HG03342 (cell line): ENCODE measurements around the gene LPIN2.
"Not testable (repeated sequence)": the region's sequence is repeated elsewhere in the genome, so short reads cannot be mapped to it uniquely, and the experiment has no call there.

Experiments used
- ATAC-seq: cut with Tn5 transposase; IDR thresholded peaks from one replicate; pipeline ENCODE4 v1.9.1; 2021; ENCODE audit warnings: mild to moderate bottlenecking, moderate library complexity; ENCODE audit not compliant: unreplicated experiment

LPIN2 gene

DNA sequence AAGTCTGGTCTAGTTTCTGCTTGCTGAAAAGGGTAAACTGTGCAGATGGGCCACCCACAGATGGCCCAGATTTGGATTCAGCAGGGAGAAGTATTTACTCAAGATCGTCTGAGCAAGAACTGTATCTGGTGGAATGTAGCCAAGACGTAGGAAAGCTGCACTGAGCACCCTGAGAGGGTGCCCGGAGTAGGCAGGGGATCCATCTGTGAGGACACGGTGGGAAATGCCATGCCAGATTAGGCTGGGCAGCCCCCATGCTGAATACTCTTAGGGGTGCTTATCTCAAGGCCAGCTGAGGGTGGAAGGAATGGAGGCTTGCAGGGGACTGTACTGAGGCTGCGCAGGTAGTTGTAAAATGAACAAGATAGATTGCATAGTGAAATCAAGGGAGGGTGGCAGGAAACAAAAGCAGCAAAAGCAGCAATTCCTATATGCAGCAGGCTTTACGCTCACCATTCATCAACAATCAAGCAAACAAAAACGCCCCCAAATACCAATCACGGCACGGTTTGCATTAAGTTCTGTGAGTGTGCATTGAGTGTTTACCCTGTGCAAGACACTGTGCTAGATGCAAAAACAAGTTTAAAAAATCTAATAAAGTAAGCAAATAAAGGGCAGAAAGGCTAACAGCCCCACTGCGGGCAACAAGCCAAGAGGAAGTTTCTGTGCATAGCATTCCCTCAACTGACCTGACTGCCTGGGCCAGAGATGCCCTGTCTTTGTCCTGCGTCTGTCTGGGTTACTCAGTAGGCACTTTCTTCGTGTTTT lies 32.2 kb upstream of the LPIN2 start:
- no peak for ATAC-seq

DNA sequence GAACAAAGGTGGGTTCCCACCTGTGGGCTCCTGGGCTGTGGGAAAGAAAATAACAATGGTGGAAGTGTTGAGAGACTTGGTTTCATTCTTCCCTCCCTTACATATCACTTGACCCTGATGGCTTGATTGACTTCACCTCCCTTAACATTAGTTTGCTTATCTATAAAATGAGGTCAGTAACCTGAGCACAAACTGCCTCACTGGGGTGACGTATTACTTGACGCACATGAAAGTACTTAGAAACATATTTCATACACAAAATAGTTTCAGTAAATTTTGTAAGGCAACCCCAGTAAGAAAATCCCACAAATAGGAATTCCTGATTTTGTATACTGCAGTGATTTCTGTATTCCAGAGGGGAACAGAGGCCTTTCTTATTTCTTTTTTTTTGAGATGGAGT lies 29.4 kb upstream of the LPIN2 start:
- ATAC-seq, result no peak

DNA sequence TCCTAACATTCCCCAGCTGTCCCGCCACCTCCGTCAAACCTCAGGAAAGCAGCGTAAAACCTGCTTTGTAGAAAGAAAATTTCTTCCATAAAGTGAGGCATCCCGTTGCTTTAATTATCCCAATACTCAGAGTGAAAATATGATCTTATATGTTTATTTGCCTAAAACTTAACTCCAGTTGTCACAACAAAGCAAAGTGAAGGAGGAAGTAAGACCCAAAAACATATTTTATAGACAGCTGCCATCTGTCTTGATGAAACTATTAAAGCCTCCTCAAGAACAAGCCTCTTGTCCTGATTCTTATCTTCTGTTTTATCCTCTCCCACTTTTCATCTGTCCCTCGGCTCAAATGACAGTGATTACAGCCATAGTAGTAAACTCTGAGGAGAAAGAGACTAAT lies 28.9 kb upstream of the LPIN2 start:
- no peak for ATAC-seq

DNA sequence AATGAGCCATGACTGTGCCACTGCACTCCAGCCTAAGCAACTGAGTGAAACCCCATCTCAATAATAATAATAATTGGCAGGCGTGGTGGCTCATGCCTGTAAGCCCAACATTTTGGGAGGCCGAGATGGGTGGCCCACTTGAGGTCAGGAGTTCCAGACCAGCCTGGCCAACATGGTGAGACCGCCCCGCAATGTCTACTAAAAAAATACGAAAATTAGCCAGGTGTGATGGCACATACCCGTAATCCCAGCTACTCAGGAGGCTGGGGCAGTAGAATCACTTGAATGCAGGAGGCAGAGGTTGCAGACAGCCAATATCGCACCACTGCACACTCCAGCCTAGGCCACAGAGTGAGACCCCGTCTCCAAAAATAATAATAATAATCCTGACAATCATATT lies 27.9 kb upstream of the LPIN2 start:
- ATAC-seq, result no peak

DNA sequence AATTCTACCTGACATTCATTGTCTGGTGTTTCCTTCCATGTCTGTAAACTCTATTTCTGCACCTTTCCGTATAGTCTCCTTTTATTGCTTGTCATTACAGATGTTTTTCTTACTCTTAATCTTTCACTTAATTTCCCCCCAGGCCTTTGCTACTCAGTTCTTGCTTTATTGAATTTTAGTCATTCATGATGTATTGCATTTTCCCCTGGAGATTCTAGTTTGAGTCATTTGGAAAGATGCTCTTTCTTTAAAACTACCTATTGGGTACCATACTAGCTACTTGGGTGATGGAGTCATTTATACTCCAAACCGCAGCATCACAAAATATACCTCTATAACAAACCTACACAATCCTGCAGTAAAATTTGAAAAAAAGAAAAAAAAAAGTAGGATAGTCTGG lies 27.2 kb upstream of the LPIN2 start:
- no peak for ATAC-seq

DNA sequence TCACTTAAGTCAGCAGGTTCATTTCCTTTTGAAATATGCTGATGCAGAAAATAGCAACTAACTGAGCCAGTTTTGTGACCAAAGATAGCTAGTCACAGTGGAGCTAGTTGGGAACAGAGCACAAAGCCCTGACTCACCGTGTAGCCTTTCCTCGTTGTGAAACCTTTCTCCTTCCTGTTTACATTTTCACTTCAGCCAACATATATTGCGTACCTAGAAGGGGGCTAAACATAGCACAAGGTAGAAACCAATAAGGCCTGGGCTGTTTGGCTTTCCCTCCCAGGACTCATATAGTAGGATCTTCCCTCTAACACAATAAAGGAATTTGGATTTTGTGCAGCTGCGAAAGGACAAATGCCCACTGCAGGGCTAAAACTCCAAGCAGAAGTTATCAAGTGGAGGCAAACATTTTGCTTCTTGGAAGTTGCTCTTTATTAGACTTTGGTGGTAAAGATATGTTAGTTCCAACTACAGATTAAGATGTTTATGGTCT lies 24.5 kb upstream of the LPIN2 start:
- peak; percentile 97 for ATAC-seq

DNA sequence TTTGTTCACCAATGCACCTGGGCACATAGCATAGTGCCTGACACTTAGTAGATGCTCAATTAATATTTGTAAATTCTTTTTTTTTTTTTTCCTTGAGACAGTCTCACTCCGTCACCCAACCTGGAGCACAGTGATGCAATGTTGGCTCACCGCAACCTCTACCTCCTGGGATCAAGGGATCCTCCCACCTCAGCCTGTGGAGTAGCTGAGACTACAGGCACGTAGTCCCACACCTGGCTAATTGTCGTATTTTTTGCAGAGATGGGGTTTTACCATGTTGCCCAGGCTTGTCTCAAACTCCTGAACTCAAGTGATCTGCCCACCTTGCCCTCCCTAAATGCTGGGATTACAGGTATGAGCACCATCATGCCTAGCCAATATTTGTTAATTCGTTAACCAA lies 23.2 kb upstream of the LPIN2 start:
- ATAC-seq, result no peak

DNA sequence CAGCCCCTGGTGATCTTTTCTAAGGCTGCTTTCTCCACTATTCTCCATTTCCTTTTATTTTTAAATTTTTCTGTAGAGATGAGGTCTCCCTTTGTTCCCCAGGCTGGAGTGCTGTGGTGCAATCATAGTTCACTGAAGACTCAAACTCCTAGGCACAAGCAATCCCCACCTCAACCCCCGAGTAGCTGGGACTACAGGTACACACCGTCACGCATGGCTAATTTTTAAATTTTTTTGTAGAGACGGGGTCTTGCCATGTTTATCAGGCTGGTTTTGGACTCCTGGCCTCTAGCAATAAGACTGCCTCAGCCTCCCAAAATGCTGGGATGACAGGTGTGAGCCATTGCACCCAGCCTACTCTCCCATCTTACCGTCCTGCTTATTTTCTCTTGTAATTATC lies 22.7 kb upstream of the LPIN2 start:
- ATAC-seq, result no peak

DNA sequence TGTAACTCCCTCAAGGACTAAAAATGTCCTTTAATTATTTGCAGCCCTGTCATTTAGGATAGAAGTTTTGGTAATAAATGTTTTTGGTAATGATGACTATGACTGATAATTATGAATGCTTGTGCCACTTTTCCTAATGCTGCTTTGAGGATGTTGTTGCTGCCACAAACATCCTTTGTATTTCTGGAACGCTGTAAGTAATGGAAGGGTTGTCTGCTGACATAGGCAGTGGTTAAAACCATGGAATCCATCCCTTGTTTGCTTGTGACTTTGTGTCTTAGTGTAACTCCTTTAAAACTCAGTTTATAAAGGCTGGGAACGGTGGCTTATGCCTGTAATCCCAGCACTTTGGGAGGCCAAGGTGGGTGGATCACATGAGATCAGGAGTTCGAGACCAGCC lies 19.8 kb upstream of the LPIN2 start:
- no peak for ATAC-seq

DNA sequence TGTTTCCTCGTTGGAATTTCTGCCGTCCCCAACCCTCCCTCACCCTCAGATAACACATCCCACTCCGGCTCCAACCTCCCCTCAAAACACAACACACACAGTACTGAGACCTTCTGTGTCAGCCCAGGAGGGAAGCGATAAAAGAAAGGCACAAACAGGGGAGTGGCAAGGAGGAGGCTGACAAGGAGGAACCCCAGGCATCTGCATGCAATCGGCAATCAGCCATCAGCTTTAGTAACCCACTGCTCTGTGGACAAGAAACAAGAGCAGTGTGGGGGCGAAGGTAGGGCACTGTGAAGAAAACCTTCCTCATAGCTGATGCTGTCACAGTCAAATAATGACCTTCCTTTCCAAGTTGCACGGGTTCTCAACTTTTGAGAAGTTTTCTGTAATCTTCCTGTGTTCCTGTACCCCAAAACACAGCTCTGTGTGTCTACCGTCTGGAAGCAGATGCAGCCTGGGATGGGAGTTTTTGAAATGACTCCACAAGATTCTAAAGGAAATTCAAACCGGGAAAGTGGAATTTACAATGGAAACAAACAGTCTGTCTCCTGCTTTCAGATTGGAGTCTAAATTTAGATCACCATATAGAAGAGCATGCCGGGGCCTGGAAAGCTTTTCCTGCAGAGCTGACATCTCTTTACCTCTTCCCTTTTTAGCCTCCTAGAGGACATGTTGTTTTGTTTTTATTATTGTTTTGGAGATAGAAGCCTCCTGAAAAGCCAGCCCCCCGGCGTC lies 16.4 kb upstream of the LPIN2 start:
- no peak for ATAC-seq

DNA sequence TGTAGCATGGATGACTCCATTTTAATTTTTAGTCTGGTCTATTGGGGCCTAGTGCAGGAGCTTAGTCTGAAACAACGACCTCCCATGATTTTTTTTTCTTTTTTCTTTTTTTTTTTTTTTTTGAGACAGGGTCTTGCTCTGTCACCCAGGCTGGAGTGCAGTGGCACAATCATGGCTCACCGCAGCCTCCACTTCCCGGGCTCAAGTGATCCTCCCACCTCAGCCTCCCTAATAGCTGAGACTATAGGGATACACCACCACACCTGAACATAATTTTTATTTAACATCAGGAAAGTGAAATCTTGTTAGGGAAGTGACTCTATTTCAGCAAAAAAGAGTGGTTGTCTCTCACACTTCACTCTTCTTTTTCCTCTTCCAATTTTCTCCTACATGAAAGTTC lies 15.2 kb upstream of the LPIN2 start:
- ATAC-seq, result not testable (repeated sequence)

DNA sequence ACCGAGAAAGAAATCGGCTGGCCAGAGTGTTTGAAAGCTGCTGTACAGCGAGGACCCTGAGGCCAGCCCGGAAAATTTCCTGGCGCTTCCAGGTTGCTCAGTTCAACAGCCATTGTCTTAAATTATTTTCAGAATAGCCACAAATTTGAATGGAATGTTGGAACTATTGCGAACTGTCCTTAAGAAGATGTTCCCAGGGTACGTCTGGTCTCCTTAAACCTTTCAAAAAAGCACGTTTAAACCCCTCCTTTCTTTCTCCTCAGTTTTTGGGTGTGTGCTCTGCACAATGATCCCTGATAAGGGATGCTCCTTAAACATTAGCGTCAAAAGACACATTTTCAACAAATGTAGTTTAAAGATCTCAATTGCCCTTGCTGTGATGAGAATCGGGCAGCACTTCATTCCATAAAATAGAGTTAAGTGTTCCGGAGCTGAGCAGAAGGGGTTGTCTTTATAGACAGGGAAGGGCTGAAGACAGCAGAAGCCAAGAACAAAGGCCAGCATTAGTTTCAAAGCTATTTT lies 14.5 kb upstream of the LPIN2 start:
- ATAC-seq, result no peak

DNA sequence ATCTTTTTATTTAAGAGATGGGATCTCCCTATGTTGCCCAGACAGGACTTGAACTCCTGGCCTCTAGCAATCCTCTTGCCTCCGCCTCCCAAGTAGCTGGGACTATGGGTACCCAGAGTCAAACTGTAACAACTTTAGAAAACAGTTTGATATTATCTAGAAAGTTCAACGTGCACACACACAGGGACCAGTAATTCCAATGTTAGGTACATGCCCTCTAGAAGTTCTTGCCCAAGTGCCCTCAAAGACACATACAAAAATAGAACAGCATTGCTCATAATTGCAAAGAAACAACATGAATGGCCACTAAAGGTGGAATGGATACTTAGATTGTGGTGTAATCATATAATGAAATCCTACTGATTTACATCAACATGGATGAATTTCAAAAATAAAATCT lies 12.6 kb upstream of the LPIN2 start:
- no peak for ATAC-seq

DNA sequence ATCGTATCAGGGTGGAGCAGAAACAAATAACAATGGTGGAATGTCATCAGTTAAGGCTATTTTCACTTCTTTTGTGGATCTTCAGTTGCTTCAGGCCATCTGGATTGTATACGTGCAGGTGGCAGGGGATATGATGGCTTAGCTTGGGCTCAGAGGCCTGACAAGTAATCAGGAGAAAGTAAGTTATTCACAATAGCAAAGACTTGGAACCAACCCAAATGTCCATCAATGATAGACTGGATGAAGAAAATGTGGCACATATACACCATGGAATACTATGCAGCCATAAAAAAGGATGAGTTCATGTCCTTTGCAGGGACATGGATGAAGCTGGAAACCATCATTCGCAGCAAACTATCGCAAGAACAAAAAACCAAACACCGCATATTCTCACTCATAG lies 10.7 kb upstream of the LPIN2 start:
- not testable (repeated sequence) for ATAC-seq

DNA sequence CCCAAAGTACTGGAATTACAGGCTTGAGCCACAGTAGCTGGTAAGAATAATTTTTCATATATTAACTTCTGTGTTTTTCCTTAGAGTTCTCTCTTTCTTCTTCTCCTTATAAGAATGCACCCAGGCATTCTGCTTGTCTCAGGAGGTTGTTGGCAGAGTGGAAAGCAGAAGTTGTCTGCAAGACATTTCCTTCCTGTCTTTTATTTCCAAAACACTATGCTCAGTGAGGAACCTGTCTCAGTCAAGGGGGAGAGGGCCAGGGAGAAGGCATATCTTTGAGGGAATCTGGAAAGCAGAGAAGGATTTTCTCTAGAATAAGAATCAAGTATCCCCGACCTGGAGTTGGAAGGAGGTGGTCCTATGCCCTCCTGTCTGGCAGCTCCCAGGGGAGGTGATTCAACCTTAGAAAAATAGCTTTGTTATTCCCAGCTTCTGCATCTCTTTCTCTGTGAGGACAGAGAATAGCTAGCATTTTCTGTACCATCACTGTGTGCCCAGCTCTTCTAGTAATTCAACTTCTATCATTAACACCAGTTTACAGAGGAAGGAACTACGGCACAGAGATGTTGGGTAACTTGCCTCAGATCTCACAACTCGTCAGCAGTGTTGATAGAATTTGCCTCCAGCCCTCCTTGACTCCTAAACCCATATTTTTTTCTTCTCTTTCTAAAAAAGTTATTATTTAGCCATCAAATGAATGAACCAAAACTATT lies 3.8 kb upstream of the LPIN2 start:
- no peak for ATAC-seq

DNA sequence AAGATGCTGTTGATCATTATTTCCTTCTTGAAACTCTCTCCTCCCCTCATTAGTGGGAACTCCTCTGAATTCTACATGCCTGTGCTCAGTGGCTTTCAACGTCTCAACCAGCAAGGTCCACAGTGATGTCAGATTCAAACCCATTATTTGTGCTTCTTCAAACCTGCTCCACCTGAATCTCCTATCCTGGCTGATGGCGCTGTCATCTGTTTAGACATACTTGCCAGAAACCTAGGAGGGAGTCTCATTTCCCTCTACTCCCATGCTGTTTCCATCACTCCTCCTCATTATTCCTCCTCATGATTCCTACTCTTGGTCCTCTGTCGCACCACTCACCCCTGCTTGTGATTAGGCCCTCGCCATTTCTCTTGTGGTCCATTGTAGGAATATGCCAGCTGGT lies 2.9 kb upstream of the LPIN2 start:
- ATAC-seq, result no peak

DNA sequence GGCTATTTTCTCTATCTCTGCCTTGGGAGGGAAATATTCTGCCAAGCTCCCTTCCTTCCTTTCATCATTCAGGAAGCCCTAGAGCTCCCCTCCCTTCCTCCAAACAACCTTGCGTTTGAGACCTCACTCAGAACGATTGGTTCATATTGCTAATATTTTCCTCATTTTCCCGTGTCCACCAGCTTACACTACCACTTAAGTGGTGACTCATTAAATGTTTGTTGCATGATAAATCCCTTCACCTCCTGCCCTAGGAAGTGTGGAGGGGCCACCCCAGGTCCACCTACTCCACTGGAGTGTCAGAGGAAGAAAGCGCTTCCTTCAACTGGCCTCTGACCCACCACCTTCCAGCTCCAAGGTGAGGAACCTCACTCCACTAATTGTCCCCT lies 2.3 kb upstream of the LPIN2 start:
- ATAC-seq, result no peak

DNA sequence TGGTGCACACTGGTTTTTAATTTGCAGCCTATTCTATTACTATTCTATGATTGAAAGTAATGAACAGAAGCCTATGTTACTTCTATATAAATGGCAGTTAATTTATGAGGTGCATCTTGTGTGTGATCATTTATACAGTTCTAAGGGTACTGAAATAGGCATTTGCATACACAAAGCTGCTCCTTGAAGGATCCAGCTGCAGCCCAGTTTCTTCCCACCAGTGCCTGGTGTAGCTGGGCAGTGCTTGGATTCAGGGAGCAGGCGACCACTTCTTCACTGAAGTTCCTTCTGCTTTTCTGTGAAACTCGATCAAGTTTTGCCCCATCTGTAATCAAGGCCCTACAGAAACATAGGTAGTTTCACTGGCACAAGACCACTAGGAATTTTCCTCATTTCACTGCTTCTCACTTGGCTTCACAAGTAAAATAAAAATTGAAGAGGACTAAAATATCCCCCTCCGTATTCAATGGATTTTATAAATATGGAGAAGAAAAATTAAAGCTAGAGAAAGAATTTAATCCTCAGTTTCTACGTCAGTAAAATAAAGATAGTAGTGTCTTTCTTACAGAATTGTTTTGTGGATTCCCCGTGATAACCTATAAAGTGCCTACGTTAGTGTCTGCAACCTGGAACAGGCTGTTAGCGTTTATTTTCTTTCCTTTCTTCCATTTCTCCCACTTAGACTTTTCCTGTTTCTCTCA lies 1.7 kb upstream of the LPIN2 start:
- no peak for ATAC-seq

DNA sequence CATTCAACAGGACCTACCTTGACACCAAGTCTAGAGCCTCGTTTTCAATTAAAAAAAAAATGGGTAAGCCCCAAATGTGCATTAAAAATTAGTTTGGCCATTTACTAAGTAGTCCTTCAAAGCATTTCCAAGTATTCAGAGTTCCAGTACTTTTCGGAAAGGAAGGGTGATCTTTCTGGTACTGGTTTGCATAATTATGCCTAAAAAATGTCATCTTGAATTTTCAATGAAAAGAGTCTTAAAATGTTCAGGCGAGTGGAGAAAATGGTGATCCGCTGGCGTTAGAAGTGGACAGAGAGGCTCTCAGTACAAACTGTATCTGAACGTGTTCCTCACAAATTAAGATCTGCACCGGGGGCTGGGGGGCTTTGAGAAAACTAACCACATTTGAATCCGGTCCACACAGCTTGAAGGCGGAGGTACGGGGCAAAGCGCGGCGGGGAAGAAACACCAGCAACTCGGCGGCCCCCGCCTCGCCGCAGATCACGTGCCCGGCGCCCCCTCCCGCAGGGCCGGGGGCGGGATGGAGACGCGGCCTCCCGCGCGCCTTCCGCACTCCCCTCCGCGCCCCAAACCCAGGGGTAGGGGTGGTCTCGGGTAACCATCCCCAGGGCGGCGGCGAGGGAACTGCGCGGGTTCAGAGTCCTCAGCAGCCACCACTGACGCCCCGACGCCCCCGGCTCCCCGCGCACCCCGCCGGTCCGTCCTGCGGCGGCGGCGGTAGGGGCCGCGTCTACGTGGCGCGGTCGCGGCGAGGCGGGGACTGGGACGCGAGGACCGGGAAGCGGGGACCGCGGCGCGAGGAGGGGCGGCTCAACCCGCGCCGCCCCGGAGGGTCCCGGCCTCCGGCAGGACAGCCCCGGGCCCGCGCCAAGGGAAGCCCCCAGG lies 564 bp downstream of the LPIN2 start:
- no peak for ATAC-seq

DNA sequence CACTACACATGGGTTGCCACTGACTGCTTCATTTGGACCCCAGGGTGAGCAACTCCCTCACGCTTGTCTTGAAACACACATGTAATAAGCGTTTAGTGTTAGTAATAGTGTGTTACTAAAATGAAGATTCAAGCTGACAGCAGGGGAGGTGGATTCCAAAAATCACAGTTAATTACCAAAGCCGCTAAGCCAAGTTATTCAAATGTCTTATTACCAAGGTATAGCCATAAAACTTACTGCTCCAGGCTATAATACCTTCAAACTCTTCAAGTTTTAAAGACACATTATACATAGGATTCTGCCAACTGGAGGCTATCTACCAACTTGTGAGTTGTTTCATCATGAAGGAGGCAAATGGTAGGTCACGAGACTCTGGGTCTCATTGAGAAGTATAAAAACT lies 2.9 kb downstream of the LPIN2 start:
- ATAC-seq, result no peak
